ENCODE measurements around the gene TLN1.

Gene TLN1

DNA sequence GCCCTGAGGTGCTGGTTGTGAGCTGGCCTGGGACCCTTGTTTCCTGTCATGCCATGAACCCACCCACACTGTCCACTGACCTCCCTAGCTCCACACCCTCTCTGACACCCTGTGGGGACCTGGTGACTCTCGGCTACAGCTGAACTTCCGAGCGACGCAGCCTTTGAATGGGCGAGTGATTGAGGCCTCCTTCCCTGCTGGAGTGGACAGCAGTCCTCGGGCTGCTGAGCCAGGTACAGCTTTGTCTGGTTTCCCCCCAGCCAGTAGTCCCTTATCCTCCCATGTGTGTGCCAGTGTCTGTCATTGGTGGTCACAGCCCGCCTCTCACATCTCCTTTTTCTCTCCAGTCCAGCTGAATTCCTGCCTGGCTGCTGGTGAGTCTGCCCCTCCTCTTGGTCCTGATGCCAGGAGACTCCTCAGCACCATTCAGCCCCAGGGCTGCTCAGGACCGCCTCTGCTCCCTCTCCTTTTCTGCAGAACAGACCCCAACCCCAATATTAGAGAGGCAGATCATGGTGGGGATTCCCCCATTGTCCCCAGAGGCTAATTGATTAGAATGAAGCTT lies 52.1 kb downstream of the TLN1 start:
- POLR2A ChIA-PET (ENCODE audit: low non-redundant PET): interaction anchor here (0.8 kb wide), 1 partner anchor 9 kb away, joined by 3 read pairs; no protein-coding TSS in a partner anchor
- H3K27ac ChIP-seq: peak overlapping the region; percentile 20; the same call in 1 of the 2 replicates
- no peak for DNase-seq (ENCODE audit: low spot score)
- TF ChIP-seq, protein P1, sequence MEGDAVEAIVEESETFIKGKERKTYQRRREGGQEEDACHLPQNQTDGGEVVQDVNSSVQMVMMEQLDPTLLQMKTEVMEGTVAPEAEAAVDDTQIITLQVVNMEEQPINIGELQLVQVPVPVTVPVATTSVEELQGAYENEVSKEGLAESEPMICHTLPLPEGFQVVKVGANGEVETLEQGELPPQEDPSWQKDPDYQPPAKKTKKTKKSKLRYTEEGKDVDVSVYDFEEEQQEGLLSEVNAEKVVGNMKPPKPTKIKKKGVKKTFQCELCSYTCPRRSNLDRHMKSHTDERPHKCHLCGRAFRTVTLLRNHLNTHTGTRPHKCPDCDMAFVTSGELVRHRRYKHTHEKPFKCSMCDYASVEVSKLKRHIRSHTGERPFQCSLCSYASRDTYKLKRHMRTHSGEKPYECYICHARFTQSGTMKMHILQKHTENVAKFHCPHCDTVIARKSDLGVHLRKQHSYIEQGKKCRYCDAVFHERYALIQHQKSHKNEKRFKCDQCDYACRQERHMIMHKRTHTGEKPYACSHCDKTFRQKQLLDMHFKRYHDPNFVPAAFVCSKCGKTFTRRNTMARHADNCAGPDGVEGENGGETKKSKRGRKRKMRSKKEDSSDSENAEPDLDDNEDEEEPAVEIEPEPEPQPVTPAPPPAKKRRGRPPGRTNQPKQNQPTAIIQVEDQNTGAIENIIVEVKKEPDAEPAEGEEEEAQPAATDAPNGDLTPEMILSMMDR (conservative IDR thresholded peaks at IDR 0.05; ENCODE audit: low read depth): no peak
- CTCF ChIA-PET: no interaction called here

DNA sequence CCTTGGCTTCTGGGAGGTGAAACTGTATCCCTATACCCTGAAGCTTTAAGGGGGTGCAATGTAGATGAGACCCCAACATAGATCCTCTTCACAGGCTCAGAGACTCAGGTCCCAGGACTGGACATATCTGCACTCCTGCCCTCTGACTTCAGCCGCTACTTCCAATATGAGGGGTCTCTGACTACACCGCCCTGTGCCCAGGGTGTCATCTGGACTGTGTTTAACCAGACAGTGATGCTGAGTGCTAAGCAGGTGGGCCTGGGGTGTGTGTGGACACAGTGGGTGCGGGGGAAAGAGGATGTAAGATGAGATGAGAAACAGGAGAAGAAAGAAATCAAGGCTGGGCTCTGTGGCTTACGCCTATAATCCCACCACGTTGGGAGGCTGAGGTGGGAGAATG lies 52.9 kb downstream of the TLN1 start:
- H3K27ac ChIP-seq: no peak overlapping the region
- ChIA-PET CTCF (no interaction called here), POLR2A (ENCODE audit: low non-redundant PET) (interaction anchor here (0.8 kb wide), 1 partner anchor 10 kb away, joined by 3 read pairs; no protein-coding TSS in a partner anchor)
- no peak for DNase-seq (ENCODE audit: low spot score)
- TF ChIP-seq, protein P1 (conservative IDR thresholded peaks at IDR 0.05; ENCODE audit: low read depth): no peak

DNA sequence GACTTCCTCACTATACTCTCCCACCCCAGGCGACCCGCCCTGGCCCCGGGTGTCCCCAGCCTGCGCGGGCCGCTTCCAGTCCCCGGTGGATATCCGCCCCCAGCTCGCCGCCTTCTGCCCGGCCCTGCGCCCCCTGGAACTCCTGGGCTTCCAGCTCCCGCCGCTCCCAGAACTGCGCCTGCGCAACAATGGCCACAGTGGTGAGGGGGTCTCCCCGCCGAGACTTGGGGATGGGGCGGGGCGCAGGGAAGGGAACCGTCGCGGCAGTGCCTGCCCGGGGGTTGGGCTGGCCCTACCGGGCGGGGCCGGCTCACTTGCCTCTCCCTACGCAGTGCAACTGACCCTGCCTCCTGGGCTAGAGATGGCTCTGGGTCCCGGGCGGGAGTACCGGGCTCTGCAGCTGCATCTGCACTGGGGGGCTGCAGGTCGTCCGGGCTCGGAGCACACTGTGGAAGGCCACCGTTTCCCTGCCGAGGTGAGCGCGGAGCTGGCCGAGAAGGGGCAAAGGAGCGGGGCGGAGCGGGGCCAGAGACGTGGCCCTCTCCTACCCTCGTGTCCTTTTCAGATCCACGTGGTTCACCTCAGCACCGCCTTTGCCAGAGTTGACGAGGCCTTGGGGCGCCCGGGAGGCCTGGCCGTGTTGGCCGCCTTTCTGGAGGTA lies 56.1 kb downstream of the TLN1 start:
- H3K27ac ChIP-seq: no peak overlapping the region
- POLR2A ChIA-PET (ENCODE audit: low non-redundant PET): no interaction called here
- TF ChIP-seq, protein P1 (conservative IDR thresholded peaks at IDR 0.05; ENCODE audit: low read depth): no peak
- DNase-seq (ENCODE audit: low spot score): no peak
- CTCF ChIA-PET: interaction anchor here (0.9 kb wide), 1 partner anchor 39 kb away, joined by 3 read pairs; no protein-coding TSS in a partner anchor

DNA sequence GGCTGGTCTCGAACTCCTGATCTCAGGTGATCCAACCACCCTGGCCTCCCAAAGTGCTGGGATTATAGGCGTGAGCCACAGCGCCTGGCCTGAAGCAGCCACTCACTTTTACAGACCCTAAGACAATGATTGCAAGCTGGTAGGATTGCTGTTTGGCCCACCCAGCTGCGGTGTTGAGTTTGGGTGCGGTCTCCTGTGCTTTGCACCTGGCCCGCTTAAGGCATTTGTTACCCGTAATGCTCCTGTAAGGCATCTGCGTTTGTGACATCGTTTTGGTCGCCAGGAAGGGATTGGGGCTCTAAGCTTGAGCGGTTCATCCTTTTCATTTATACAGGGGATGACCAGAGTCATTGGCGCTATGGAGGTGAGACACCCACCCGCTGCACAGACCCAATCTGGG lies 56.8 kb downstream of the TLN1 start:
- POLR2A ChIA-PET (ENCODE audit: low non-redundant PET): no interaction called here
- no peak for DNase-seq (ENCODE audit: low spot score)
- TF ChIP-seq, protein P1 (conservative IDR thresholded peaks at IDR 0.05; ENCODE audit: low read depth): no peak
- CTCF ChIA-PET: interaction anchor here (0.9 kb wide), 1 partner anchor 40 kb away, joined by 3 read pairs; no protein-coding TSS in a partner anchor
- no peak overlapping the region for H3K27ac ChIP-seq

DNA sequence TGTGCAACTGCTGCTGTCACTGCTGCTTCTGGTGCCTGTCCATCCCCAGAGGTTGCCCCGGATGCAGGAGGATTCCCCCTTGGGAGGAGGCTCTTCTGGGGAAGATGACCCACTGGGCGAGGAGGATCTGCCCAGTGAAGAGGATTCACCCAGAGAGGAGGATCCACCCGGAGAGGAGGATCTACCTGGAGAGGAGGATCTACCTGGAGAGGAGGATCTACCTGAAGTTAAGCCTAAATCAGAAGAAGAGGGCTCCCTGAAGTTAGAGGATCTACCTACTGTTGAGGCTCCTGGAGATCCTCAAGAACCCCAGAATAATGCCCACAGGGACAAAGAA lies 58.0 kb downstream of the TLN1 start:
- H3K27ac ChIP-seq: peak overlapping the region; percentile 65
- ChIA-PET POLR2A (ENCODE audit: low non-redundant PET) (interaction anchor here (1.5 kb wide), 1 partner anchor 9 kb away, joined by 6 read pairs; the partner anchor contains the start of gene ARHGEF39), CTCF (interaction anchor here (0.7 to 1.6 kb wide), 3 partner anchors 22 to 163 kb away, joined by 3 to 5 read pairs (median 3); no protein-coding TSS in a partner anchor)
- TF ChIP-seq, protein P1 (conservative IDR thresholded peaks at IDR 0.05; ENCODE audit: low read depth): no peak
- DNase-seq (ENCODE audit: low spot score): no peak

DNA sequence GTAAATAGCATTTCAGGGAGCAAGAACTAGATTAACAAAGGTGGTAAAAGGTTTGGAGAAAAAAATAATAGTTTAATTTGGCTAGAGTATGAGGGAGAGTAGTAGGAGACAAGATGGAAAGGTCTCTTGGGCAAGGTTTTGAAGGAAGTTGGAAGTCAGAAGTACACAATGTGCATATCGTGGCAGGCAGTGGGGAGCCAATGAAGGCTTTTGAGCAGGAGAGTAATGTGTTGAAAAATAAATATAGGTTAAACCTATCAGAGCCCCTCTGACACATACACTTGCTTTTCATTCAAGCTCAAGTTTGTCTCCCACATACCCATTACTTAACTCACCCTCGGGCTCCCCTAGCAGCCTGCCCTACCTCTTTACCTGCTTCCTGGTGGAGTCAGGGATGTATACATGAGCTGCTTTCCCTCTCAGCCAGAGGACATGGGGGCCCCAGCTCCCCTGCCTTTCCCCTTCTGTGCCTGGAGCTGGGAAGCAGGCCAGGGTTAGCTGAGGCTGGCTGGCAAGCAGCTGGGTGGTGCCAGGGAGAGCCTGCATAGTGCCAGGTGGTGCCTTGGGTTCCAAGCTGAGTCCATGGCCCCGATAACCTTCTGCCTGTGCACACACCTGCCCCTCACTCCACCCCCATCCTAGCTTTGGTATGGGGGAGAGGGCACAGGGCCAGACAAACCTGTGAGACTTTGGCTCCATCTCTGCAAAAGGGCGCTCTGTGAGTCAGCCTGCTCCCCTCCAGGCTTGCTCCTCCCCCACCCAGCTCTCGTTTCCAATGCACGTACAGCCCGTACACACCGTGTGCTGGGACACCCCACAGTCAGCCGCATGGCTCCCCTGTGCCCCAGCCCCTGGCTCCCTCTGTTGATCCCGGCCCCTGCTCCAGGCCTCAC lies 58.6 kb downstream of the TLN1 start, which contains the start of gene CA9:
TSS of gene CA9 (plus strand) at position 797 of the 893 bp plus-strand sequence. CDS start at position 829, 32 bp downstream.
- POLR2A ChIA-PET (ENCODE audit: low non-redundant PET): interaction anchor here (1.5 kb wide), 1 partner anchor 8 kb away, joined by 6 read pairs; the partner anchor contains the start of gene ARHGEF39
- DNase-seq (ENCODE audit: low spot score): peak; percentile 60
- TF ChIP-seq, protein P1 (conservative IDR thresholded peaks at IDR 0.05; ENCODE audit: low read depth): no peak
- H3K27ac ChIP-seq: peak within 1 kb of the TSS; percentile 65
- CTCF ChIA-PET: interaction anchor here (0.6 to 1.6 kb wide), 5 partner anchors 23 to 223 kb away, joined by 3 to 5 read pairs (median 4); no protein-coding TSS in a partner anchor

All from RWPE1 (cell line).